DMS 273 (cell line): ENCODE data around the gene CDK19.
"Not testable (repeated sequence)": the region's sequence is repeated elsewhere in the genome, so short reads cannot be mapped to it uniquely, and the experiment has no call there.

Experiments
- DNase-seq: peaks from one replicate; lab custom pipeline; 2025; ENCODE audit not compliant: unreplicated experiment; lab: John Stamatoyannopoulos, UW

The CDK19 gene

GRCh38 chr6:110760589-110760988 is 54.7 kb downstream of the CDK19 start:
- DNase-seq, result no peak

DNA sequence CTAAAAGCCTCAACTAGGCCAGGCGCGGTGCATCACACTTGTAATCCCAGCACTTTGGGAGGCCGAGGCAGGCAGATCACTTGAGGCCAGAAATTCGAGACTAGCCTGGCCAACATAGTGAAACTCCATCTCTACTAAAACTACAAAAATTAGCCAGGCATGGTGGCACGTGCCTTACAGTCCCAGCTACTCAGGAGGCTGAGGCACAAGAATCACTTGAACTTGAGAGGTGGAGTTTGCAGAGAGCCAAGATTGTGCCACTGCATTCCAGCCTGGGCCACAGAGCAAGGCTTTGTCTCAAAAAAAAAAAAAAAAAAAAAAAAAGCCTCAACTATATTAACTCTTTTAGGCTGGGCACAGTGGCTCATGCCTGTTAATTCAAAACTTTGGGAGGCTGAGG is 55.2 kb downstream of the CDK19 start:
- DNase-seq, result not testable (repeated sequence)

GRCh38 chr6:110757926-110758325 is 57.3 kb downstream of the CDK19 start:
- DNase-seq, result no peak

DNA sequence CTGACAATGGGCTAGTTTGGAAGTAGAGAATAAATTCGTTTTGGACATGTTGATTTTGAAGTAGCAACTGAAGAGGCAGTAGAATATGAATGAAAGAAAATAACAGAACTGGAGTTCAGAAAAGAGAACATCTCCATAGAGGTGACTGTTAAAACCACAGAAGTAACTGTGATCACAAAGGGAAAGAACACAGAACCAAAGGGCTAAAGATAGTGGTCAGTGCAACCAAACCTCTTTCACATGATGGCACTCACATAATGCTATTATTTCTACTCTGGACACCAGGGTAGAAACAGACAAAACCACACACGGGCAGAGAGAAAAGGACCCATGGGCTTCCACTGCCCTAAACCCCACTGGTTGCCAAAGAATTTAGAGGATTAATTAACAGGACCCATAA is 58.5 kb downstream of the CDK19 start:
- no peak for DNase-seq

GRCh38 chr6:110755411-110755834 is 59.8 kb downstream of the CDK19 start:
- no peak for DNase-seq

DNA sequence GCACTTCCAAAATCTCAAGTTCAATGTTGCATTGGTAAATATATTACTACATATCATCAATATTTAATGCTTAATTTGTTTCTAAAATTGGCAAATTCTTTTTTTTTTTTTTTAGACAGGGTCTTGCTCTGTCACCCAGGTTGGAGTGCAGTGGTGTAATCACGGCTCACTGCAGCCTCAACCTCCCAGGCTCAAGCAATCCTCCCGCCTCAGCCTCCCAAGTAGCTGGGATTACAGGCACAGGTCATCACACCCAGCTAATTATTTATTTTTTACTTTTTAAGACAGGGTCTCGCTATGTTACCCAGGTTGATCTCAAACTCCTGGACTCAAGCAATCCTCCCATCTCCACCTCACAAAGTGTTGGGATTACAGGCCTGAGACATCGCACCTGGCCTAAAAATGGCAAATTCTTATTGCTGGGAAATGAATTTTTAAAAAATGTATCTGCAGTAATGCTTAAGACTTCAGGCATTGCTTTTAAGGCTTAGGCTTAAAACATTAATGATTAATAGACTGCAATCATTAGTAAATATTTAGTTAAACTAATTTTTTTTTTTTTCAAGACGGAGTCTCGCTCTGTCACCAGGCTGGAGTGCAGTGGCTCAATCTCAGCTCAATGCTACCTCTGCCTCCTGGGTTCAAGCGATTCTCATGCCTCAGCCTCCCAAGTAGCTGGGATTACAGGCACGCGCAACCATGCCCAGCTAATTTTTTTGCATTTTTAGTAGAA is 61.2 kb downstream of the CDK19 start:
- not testable (repeated sequence) for DNase-seq

- peak; percentile 79 for DNase-seq
These were observed 66.8 kb downstream of the CDK19 start for GRCh38 chr6:110748453-110748852.

DNA sequence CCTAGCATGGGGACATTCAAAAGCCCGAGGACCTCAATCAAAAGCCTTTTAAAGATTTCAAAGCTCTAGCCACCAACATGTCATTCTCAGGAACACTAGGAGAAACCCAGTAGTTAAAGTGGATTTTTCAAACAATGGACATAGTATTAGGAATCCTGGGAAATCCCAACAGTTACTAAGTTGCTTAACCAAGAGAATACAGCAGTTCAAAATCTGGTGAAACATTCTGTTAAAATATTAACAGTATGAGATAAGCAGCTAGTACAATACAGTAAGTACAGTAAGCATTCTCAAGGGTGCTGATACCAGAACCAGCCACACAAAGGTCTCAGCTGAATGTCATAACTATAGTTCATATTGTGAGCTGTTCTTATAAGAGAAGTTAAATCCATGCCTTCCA is 68.6 kb downstream of the CDK19 start:
- DNase-seq, result no peak

GRCh38 chr6:110744991-110745390 is 70.3 kb downstream of the CDK19 start:
- DNase-seq, result no peak

- not testable (repeated sequence) for DNase-seq
These were observed 72.7 kb downstream of the CDK19 start for GRCh38 chr6:110742552-110742951.

DNA sequence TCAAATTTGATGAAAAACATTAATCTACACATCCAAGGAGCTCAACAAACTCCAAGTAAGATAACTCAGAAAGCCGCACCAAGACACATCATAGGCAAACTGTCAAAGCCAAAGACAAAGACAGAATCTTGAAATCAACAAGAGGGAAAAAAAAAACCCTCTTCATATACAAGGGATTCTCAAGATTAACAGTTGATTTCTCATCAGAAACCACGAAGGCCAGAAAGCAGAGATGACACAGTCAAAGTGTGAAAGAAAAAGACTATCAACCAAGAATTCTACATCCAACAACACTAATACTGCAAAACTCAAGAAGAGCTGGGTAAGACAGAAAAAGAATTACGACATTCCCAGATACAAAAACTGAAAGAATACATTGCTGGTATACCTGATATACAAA is 73.8 kb downstream of the CDK19 start:
- DNase-seq, result no peak

GRCh38 chr6:110738899-110739365 is 76.3 kb downstream of the CDK19 start:
- no peak for DNase-seq

- DNase-seq, result no peak
These were observed 79.6 kb downstream of the CDK19 start for GRCh38 chr6:110735666-110736065.

DNA sequence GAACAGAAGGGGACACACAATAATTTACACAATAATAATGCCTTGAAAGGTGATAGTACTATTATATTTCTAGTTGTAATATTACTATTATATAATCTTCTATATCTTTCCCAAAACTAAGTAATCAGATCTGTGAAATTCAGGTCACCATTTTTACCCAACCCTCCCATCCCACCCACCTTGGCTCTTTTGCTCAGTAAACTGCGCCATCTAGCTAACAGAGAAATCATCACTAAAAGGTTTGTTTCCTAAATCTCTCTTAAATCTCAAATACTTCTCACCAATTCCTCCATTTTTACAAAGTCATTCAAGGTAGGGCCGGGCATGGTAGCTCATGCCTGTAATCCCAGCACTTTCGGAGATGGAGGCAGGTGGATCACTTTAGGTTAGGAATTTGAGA is 83.4 kb downstream of the CDK19 start:
- no peak for DNase-seq

- no peak for DNase-seq
These were observed 84.1 kb downstream of the CDK19 start for GRCh38 chr6:110731196-110731595.

DNA sequence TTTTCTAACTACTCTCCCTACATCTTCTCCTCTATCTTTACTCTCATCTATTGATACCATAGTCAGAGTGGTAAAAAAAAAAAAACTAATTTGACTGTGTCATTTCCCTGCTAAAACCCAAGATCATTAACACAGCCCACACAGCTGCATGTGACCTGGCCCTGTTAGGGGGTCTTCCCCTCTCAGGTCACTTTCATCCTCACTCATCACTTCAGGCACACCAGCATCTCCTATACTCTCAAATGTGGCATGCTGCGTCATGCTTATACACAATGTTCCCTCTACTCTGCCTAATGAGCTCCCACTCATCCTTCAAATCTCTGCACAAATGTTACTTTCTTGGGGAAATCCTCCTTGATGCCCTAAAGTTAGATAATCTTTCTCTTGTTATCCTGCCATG is 86.8 kb downstream of the CDK19 start:
- DNase-seq, result no peak

DNA sequence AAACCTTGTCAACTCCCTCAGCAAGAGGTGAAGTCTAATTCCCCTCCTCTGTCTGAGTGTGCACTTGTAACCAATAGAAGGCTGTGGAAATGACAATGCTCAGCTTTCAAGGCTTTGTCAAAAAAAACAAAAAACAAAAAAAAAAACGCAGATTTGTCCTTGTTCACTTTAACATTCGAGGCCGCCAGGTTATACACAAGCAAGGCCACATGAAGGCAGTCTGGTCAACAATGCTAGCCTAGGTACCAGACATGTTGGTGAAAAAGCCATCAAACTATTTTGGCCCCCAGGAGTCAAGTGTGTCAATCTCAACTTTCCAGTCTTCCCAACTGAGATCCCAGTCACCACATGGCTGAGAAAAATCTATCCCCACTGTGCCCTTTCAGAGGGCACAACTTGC is 92.3 kb downstream of the CDK19 start:
- DNase-seq, result no peak

GRCh38 chr6:110720066-110720465 is 95.2 kb downstream of the CDK19 start:
- no peak for DNase-seq

GRCh38 chr6:110719601-110720000 is 95.7 kb downstream of the CDK19 start:
- DNase-seq, result not testable (repeated sequence)

DNA sequence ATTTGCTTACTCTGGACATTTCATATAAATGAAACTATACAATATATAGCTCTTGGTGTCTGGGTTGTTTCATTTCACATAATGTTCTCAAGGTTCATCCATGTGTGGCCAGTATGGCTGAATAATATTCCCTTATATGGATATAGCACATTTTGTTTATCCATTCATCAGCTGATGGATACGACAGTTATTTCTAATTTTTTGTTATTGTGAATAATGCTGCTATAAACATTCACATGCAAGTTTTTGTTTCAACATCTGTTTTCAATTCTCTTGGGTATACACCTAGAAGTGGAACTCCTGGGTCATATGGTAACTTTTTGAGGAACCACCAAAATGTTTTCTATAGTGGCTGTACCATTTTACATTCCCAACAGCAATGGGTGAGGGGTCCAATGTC is 101.1 kb downstream of the CDK19 start:
- DNase-seq, result no peak

DNA sequence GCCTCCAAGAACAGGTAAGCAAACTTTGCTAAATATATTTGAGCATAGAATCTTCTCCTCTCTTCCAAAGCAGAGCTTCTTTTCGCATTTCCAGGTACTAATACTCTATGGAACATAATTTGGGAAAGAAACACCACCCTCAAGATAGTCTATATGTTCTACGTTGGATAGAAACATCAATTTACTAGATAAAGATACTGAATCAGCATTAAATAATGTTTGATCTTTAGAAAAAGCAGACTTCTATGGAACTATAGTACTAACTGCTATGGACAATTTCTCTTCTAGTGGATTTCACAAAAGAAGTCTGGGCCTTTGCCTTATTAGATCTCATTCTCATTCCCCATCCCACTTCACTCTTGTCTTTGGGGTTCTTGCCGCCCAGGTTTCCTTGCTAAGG is 103.0 kb downstream of the CDK19 start:
- no peak for DNase-seq

- no peak for DNase-seq
These were observed 105.2 kb downstream of the CDK19 start for GRCh38 chr6:110710115-110710514.

GRCh38 chr6:110708295-110708950 is 106.8 kb downstream of the CDK19 start:
- no peak for DNase-seq
